ENCODE results near the gene SCYL3. TPM values are rescaled to one million over a fixed set of nuclear protein-coding genes. Genes with fewer than 3 reads are reported as not detected.

Gene SCYL3
- total and polyA plus RNA-seq, 2 experiments from 2014 or later = 2.2 to 6.8 TPM

GRCh38 chr1:169931795-169932231 is 38.1 kb upstream of the SCYL3 start:
- Histone ChIP-seq H4K20me1 (replicated peaks; ENCODE audit: insufficient read depth) (no peaks in the 10 kb centered on the region), H3K79me2 (replicated peaks; ENCODE audit: insufficient read depth) (no peaks in the 10 kb centered on the region), H3K36me3 (ENCODE audit: insufficient read depth) (no peaks in the 10 kb centered on the region), H3F3A (replicated peaks; ENCODE audit: low read depth) (no peaks in the 10 kb centered on the region), H3K4me1 (ENCODE audit: insufficient read depth) (no peaks in the 10 kb centered on the region), H3K9me2 (ENCODE audit: insufficient read depth) (no peaks in the 10 kb centered on the region), H3K27ac (ENCODE audit: low read depth) (no peak overlapping the region), H3K4me2 (no peak overlapping the region), H2AFZ (no peak overlapping the region), H3K27me3 (ENCODE audit: insufficient read depth) (no peaks in the 10 kb centered on the region), H3K4me3 (no peak overlapping the region)
- TF ChIP-seq, protein P1, sequence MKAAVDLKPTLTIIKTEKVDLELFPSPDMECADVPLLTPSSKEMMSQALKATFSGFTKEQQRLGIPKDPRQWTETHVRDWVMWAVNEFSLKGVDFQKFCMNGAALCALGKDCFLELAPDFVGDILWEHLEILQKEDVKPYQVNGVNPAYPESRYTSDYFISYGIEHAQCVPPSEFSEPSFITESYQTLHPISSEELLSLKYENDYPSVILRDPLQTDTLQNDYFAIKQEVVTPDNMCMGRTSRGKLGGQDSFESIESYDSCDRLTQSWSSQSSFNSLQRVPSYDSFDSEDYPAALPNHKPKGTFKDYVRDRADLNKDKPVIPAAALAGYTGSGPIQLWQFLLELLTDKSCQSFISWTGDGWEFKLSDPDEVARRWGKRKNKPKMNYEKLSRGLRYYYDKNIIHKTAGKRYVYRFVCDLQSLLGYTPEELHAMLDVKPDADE (IDR thresholded peaks at IDR 0.05) = no peak
- TF ChIP-seq EZH2 (IDR thresholded peaks at IDR 0.05; ENCODE audit: low read depth, unreplicated experiment) (no peak), ZNF331 (CRISPR knock-in tag; IDR thresholded peaks at IDR 0.05; ENCODE audit: low read depth) (no peak), JUNB (IDR thresholded peaks at IDR 0.05; ENCODE audit: unreplicated experiment) (no peak), CTCF (conservative IDR thresholded peaks at IDR 0.05; ENCODE audit: low read depth in 2 of 2) (no peak), POLR2AphosphoS5 (IDR thresholded peaks at IDR 0.05; ENCODE audit: low read depth) (no peak), NANOG (IDR thresholded peaks at IDR 0.05; ENCODE audit: borderline replicate concordance) (no peak), ZNF114 (CRISPR knock-in tag; IDR thresholded peaks at IDR 0.05) (no peak), EZH2phosphoT487 (IDR thresholded peaks at IDR 0.05; ENCODE audit: unreplicated experiment) (no peak), STAT1 (IDR thresholded peaks at IDR 0.05; ENCODE audit: unreplicated experiment) (no peak), CREB1 (CRISPR knock-in tag; IDR thresholded peaks at IDR 0.05; ENCODE audit: low read depth) (no peak)
- TF ChIP-seq, protein P2, sequence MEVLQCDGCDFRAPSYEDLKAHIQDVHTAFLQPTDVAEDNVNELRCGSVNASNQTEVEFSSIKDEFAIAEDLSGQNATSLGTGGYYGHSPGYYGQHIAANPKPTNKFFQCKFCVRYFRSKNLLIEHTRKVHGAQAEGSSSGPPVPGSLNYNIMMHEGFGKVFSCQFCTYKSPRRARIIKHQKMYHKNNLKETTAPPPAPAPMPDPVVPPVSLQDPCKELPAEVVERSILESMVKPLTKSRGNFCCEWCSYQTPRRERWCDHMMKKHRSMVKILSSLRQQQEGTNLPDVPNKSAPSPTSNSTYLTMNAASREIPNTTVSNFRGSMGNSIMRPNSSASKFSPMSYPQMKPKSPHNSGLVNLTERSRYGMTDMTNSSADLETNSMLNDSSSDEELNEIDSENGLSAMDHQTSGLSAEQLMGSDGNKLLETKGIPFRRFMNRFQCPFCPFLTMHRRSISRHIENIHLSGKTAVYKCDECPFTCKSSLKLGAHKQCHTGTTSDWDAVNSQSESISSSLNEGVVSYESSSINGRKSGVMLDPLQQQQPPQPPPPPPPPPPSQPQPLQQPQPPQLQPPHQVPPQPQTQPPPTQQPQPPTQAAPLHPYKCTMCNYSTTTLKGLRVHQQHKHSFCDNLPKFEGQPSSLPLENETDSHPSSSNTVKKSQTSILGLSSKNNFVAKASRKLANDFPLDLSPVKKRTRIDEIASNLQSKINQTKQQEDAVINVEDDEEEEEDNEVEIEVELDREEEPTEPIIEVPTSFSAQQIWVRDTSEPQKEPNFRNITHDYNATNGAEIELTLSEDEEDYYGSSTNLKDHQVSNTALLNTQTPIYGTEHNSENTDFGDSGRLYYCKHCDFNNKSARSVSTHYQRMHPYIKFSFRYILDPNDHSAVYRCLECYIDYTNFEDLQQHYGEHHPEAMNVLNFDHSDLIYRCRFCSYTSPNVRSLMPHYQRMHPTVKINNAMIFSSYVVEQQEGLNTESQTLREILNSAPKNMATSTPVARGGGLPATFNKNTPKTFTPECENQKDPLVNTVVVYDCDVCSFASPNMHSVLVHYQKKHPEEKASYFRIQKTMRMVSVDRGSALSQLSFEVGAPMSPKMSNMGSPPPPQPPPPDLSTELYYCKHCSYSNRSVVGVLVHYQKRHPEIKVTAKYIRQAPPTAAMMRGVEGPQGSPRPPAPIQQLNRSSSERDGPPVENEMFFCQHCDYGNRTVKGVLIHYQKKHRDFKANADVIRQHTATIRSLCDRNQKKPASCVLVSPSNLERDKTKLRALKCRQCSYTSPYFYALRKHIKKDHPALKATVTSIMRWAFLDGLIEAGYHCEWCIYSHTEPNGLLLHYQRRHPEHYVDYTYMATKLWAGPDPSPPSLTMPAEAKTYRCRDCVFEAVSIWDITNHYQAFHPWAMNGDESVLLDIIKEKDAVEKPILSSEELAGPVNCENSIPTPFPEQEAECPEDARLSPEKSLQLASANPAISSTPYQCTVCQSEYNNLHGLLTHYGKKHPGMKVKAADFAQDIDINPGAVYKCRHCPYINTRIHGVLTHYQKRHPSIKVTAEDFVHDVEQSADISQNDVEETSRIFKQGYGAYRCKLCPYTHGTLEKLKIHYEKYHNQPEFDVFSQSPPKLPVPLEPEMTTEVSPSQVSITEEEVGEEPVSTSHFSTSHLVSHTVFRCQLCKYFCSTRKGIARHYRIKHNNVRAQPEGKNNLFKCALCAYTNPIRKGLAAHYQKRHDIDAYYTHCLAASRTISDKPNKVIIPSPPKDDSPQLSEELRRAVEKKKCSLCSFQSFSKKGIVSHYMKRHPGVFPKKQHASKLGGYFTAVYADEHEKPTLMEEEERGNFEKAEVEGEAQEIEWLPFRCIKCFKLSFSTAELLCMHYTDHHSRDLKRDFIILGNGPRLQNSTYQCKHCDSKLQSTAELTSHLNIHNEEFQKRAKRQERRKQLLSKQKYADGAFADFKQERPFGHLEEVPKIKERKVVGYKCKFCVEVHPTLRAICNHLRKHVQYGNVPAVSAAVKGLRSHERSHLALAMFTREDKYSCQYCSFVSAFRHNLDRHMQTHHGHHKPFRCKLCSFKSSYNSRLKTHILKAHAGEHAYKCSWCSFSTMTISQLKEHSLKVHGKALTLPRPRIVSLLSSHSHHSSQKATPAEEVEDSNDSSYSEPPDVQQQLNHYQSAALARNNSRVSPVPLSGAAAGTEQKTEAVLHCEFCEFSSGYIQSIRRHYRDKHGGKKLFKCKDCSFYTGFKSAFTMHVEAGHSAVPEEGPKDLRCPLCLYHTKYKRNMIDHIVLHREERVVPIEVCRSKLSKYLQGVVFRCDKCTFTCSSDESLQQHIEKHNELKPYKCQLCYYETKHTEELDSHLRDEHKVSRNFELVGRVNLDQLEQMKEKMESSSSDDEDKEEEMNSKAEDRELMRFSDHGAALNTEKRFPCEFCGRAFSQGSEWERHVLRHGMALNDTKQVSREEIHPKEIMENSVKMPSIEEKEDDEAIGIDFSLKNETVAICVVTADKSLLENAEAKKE (CRISPR knock-in tag; IDR thresholded peaks at IDR 0.05) = no peak
- TF ChIP-seq, protein P3, sequence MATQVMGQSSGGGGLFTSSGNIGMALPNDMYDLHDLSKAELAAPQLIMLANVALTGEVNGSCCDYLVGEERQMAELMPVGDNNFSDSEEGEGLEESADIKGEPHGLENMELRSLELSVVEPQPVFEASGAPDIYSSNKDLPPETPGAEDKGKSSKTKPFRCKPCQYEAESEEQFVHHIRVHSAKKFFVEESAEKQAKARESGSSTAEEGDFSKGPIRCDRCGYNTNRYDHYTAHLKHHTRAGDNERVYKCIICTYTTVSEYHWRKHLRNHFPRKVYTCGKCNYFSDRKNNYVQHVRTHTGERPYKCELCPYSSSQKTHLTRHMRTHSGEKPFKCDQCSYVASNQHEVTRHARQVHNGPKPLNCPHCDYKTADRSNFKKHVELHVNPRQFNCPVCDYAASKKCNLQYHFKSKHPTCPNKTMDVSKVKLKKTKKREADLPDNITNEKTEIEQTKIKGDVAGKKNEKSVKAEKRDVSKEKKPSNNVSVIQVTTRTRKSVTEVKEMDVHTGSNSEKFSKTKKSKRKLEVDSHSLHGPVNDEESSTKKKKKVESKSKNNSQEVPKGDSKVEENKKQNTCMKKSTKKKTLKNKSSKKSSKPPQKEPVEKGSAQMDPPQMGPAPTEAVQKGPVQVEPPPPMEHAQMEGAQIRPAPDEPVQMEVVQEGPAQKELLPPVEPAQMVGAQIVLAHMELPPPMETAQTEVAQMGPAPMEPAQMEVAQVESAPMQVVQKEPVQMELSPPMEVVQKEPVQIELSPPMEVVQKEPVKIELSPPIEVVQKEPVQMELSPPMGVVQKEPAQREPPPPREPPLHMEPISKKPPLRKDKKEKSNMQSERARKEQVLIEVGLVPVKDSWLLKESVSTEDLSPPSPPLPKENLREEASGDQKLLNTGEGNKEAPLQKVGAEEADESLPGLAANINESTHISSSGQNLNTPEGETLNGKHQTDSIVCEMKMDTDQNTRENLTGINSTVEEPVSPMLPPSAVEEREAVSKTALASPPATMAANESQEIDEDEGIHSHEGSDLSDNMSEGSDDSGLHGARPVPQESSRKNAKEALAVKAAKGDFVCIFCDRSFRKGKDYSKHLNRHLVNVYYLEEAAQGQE (IDR thresholded peaks at IDR 0.05; ENCODE audit: unreplicated experiment) = no peak
- ATAC-seq = no peak
- no peaks in the 10 kb centered on the region for H3K27me3 Mint-ChIP-seq (ENCODE audit: insufficient read depth, low read depth, poor library complexity)
- no peaks in the 10 kb centered on the region for H3K9me3 Mint-ChIP-seq
- H3K4me1 Mint-ChIP-seq = no peaks in the 10 kb centered on the region
- H3K4me3 Mint-ChIP-seq = no peak overlapping the region
- no peak overlapping the region for H3K27ac Mint-ChIP-seq
- H3K36me3 Mint-ChIP-seq (ENCODE audit: low read depth) = no peaks in the 10 kb centered on the region
- DNase-seq (ENCODE audit: low spot score) = no peak
